Fibroblast of lung (primary cell): ENCODE results near the gene KIRREL2. TPM values are rescaled to one million over a fixed set of nuclear protein-coding genes. Genes with fewer than 3 reads are reported as not detected.

Experiments
- DNase-seq, 2 donors: peaks; one replicate each; pipeline versions ENCODE4 v3.0.0 to v3.0.0-alpha.2; 2010; ENCODE audit warnings: low read depth in 2 of 2
- H2AFZ ChIP-seq: 2 replicates; pipeline ENCODE4 v1.5.1; 2012; ENCODE audit warnings: low read length, control low read depth, inconsistent platforms
- H3K27ac ChIP-seq: 2 replicates; pipeline ENCODE4 v1.5.1; 2011; ENCODE audit warnings: low read length, control low read depth; ENCODE audit not compliant: insufficient read depth
- H3K27me3 ChIP-seq: 2 replicates; pipeline ENCODE4 v1.5.1; 2011; ENCODE audit warnings: mild to moderate bottlenecking, low read length; ENCODE audit not compliant: control insufficient read depth, insufficient read depth
- H3K36me3 ChIP-seq: 2 replicates; pipeline ENCODE4 v1.5.1; 2011; ENCODE audit warnings: low read length; ENCODE audit not compliant: control insufficient read depth, insufficient read depth
- H3K4me1 ChIP-seq: 2 replicates; pipeline ENCODE4 v1.5.1; 2011; ENCODE audit warnings: low read length; ENCODE audit not compliant: control insufficient read depth, insufficient read depth; ENCODE audit errors: extremely low read depth
- H3K4me2 ChIP-seq: 2 replicates; pipeline ENCODE4 v1.5.1; 2011; ENCODE audit warnings: low read length, control low read depth; ENCODE audit not compliant: insufficient read depth; ENCODE audit errors: extremely low read depth
- H3K4me3 ChIP-seq, 4 experiments: fragments of 200-600 bp in 1 of 4; sonication (generic) in 1 of 4; replicated peaks in 1 of 4; 2 replicates each; pipeline ENCODE4 v1.5.1; 2011 to 2016; ENCODE audit warnings: low read length in 4 of 4, low read depth in 3 of 4, mild to moderate bottlenecking in 3 of 4, control low read depth in 2 of 4, inconsistent platforms in 1 of 4, mixed read lengths in 1 of 4; ENCODE audit not compliant: insufficient read depth in 1 of 4; ENCODE audit errors: control extremely low read depth in 1 of 4
- H3K79me2 ChIP-seq: 2 replicates; pipeline ENCODE4 v1.5.1; 2012; ENCODE audit warnings: mild to moderate bottlenecking, low read length, inconsistent platforms; ENCODE audit not compliant: control insufficient read depth, insufficient read depth
- H3K9ac ChIP-seq: 2 replicates; pipeline ENCODE4 v1.5.1; 2011; ENCODE audit warnings: mild to moderate bottlenecking, low read length, control low read depth; ENCODE audit not compliant: insufficient read depth
- H3K9me3 ChIP-seq: 2 replicates; pipeline ENCODE4 v1.5.1; 2012; ENCODE audit warnings: low read depth, low read length; ENCODE audit not compliant: control insufficient read depth, insufficient read depth
- H4K20me1 ChIP-seq: 2 replicates; pipeline ENCODE4 v1.5.1; 2011; ENCODE audit warnings: low read length; ENCODE audit not compliant: control insufficient read depth, insufficient read depth; ENCODE audit errors: extremely low read depth
- EZH2 ChIP-seq: IDR thresholded peaks from 2 replicates; pipeline ENCODE4 v1.5.1; 2012; ENCODE audit warnings: low read length, control low read depth, mild to moderate bottlenecking; ENCODE audit errors: missing control alignments
- polyA plus RNA-seq, 2 donors: library from polyadenylated mRNA; depleted of rRNA in 1 of 2; stranded (reverse) in 1 of 2; unstranded in 1 of 2; fragments of >200 nt; gene quantifications; 2 replicates each; pipeline ENCODE4 v1.2.1, GENCODE V29; 2011 to 2012; ENCODE audit warnings: missing spikeins in 1 of 2
- total RNA-seq: library from RNA; depleted of rRNA; stranded (reverse); fragments of >200 nt; gene quantifications from 2 replicates; pipeline ENCODE4 v1.2.1, GENCODE V29; 2014
- TF ChIP-seq, protein P1 (sequence below), 2 donors: IDR thresholded peaks in 1 of 2; conservative IDR thresholded peaks in 1 of 2; 1 replicate in 1 of 2; 2 replicates in 1 of 2; pipeline ENCODE4 v1.5.1; 2011 to 2012; ENCODE audit warnings: low read length in 2 of 2, control low read depth in 1 of 2, inconsistent platforms in 1 of 2, low read depth in 1 of 2, mild to moderate bottlenecking in 1 of 2

The KIRREL2 gene
- total and polyA plus RNA-seq, 2 donors (not counting 1 experiment from before 2014, with no cell fraction given) = under 0.01 TPM; not detected in 1

DNA sequence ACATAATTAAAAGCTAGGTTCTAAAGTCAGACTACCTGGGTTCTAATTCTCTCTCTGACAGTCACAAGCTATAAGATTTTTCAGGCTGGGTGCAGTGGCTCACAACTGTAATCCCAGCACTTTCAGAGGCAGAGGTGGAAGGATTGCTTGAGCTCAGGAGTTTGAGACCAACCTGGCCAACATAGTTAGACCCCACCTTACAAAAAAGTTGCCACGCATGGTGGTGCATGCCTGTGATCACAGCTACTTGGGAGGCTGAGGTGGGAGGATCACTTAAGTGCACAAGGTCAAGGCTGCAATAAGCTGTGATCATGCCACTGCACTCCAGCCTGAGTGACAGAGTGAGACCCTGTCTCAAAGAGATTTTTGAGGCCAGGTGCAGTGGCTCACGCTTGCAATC lies 37.6 kb downstream of the KIRREL2 start:
- TF ChIP-seq, protein P1, sequence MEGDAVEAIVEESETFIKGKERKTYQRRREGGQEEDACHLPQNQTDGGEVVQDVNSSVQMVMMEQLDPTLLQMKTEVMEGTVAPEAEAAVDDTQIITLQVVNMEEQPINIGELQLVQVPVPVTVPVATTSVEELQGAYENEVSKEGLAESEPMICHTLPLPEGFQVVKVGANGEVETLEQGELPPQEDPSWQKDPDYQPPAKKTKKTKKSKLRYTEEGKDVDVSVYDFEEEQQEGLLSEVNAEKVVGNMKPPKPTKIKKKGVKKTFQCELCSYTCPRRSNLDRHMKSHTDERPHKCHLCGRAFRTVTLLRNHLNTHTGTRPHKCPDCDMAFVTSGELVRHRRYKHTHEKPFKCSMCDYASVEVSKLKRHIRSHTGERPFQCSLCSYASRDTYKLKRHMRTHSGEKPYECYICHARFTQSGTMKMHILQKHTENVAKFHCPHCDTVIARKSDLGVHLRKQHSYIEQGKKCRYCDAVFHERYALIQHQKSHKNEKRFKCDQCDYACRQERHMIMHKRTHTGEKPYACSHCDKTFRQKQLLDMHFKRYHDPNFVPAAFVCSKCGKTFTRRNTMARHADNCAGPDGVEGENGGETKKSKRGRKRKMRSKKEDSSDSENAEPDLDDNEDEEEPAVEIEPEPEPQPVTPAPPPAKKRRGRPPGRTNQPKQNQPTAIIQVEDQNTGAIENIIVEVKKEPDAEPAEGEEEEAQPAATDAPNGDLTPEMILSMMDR (conservative IDR thresholded peaks at IDR 0.05 in 1 of 2, IDR thresholded peaks at IDR 0.05 in 1 of 2; ENCODE audit: low read depth in 1 of 2, low read length in 2 of 2) = no peak
- no peak for TF ChIP-seq EZH2
- DNase-seq = no peak
- Histone ChIP-seq H3K4me2 (no peak overlapping the region), H3K36me3 (peaks cover 19% of the 10 kb centered on the region), H3K9ac (no peak overlapping the region), H3K4me1 (no peaks in the 10 kb centered on the region), H4K20me1 (no peaks in the 10 kb centered on the region), H3K79me2 (peaks cover 4% of the 10 kb centered on the region), H3K27me3 (no peaks in the 10 kb centered on the region), H3K4me3 (no peak overlapping the region), H3K9me3 (no peaks in the 10 kb centered on the region), H3K27ac (no peak overlapping the region), H2AFZ (no peak overlapping the region)

DNA sequence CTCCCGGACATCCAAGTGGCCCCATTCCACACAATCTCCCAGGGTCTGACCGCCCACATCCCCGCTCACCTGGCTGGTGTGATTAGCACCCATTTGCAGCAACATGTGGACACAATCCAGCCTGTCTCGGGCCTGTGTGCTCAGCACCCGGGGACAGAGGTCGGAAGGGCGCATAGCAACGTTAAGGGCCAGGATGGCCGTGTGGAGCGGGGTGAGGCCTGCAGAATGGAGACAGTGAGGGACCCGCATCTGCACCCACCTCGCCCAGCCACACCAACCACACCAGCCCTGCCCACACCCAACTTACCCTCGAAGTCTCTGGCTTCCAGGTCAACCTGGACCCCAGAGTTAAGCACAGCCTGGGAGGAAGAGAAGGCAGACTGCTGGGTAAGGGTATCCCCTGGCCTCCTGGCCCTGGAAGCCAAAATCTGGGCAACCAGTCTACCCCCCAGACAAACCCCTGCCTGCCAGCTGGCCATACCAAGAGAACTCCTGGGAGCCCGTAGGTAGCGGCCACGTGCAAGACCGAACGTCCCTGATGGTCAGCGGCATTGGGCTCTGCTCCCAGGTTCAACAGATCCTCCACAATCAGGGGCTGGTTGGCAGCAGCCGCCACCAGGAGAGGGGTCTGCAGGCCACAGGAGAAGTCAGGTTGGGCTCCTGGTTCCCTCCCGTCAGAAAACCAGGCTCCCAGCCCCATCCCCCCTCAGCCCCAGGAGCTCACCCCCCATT lies 39.4 kb downstream of the KIRREL2 start:
- no peak overlapping the region for H3K9ac ChIP-seq

DNA sequence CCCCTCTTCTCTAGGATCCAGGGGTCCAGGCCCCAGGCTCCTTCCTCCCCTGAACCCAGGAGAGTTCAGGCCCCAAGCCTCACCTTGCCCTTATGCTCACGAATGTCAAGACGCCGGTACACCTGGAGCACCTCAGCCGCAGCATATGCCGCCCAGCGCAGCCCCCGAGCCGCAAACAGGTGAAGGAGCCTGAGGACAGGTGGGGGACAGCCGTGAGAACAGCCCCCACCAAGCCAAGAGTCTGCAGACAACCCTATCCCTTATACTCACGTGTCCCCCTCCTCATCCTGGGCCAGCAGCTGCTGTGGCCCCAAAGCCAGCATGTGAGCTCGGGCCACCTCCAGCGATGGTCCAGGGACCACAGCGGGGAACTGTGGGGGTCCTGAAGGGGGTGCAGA lies 39.9 kb downstream of the KIRREL2 start:
- H4K20me1 ChIP-seq = no peaks in the 10 kb centered on the region
- peaks cover 12% of the 10 kb centered on the region for H3K36me3 ChIP-seq
- H3K79me2 ChIP-seq = peaks cover 4% of the 10 kb centered on the region
- no peak overlapping the region for H3K4me3 ChIP-seq
- TF ChIP-seq EZH2 = no peak
- TF ChIP-seq, protein P1 (conservative IDR thresholded peaks at IDR 0.05 in 1 of 2, IDR thresholded peaks at IDR 0.05 in 1 of 2; ENCODE audit: low read depth in 1 of 2, low read length in 2 of 2) = no peak
- H3K4me2 ChIP-seq = no peak overlapping the region
- no peak overlapping the region for H2AFZ ChIP-seq
- peaks cover under 1% of the 10 kb centered on the region for H3K4me1 ChIP-seq
- no peaks in the 10 kb centered on the region for H3K27me3 ChIP-seq
- no peak overlapping the region for H3K27ac ChIP-seq
- no peak for DNase-seq
- no peaks in the 10 kb centered on the region for H3K9me3 ChIP-seq
- H3K9ac ChIP-seq = no peak overlapping the region

More for the DNA sequence above, 39.4 kb downstream of the KIRREL2 start:
- no peaks in the 10 kb centered on the region for H4K20me1 ChIP-seq
- H2AFZ ChIP-seq = no peak overlapping the region
- peaks cover 4% of the 10 kb centered on the region for H3K79me2 ChIP-seq
- H3K4me2 ChIP-seq = no peak overlapping the region
- no peaks in the 10 kb centered on the region for H3K27me3 ChIP-seq
- peaks cover 12% of the 10 kb centered on the region for H3K36me3 ChIP-seq
- H3K9me3 ChIP-seq = no peaks in the 10 kb centered on the region
- no peak overlapping the region for H3K4me3 ChIP-seq
- H3K4me1 ChIP-seq = no peaks in the 10 kb centered on the region
- no peak for DNase-seq
- no peak overlapping the region for H3K27ac ChIP-seq
- TF ChIP-seq, protein P1 (conservative IDR thresholded peaks at IDR 0.05 in 1 of 2, IDR thresholded peaks at IDR 0.05 in 1 of 2; ENCODE audit: low read depth in 1 of 2, low read length in 2 of 2) = no peak
- no peak for TF ChIP-seq EZH2
